Activated gamma-delta T cell treated with Interleukin-2 at 50 U/mL for 16 hours (primary cell): ENCODE measurements around the gene KIF23.

Source experiments
- DNase-seq: peaks from one replicate; pipeline ENCODE4 v3.0.0-alpha.2; 2020

Gene KIF23

DNA sequence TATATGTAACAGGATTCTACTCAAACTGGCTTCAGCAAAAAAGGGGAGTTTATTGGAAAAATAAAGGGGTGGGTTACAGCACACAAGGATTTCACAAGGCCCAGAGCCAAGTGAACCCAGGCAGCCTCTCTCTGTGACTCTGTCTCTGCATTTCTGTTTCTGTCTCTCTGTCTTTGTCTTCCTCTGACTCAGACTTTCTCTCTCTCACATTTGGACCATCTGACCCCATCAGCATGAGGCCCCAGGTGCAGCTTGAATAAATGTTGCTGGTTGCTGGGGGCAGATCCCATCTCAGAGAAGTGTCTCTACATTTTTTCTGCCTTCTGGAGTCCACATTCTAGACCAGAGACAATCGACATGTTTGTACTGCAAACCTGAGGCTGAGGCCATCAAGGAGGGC is 83.5 kb downstream of the KIF23 start:
- no peak for DNase-seq
